ENCODE data around the gene CYCS.
"Not testable (repeated sequence)": the region's sequence is repeated elsewhere in the genome, so short reads cannot be mapped to it uniquely, and the experiment has no call there.

Gene CYCS

GRCh38 chr7:25167262-25167843, 42.3 kb upstream of the CYCS start:
- no peak for TF ChIP-seq CTCF (conservative IDR thresholded peaks at IDR 0.05; ENCODE audit: control insufficient read depth, insufficient read depth, low read depth, low read length)

GRCh38 chr7:25159983-25160596, 35.0 kb upstream of the CYCS start:
- not testable (repeated sequence) for H3K4me3 ChIP-seq (ENCODE audit: control insufficient read depth, low read depth, low read length)
- DNase-seq (ENCODE audit: low read depth) = peak; percentile 62
- peak; percentile 51 for TF ChIP-seq CTCF (conservative IDR thresholded peaks at IDR 0.05; ENCODE audit: control insufficient read depth, insufficient read depth, low read depth, low read length)

More at GRCh38 chr7:25167262-25167843, 42.3 kb upstream of the CYCS start:
- H3K4me3 ChIP-seq (ENCODE audit: control insufficient read depth, low read depth, low read length) = no peak overlapping the region
- no peak for DNase-seq (ENCODE audit: low read depth)

GRCh38 chr7:25158966-25159365, 33.9 kb upstream of the CYCS start:
- no peak overlapping the region for H3K4me3 ChIP-seq (ENCODE audit: control insufficient read depth, low read depth, low read length)
- no peak for DNase-seq (ENCODE audit: low read depth)
- no peak for TF ChIP-seq CTCF (conservative IDR thresholded peaks at IDR 0.05; ENCODE audit: control insufficient read depth, insufficient read depth, low read depth, low read length)

GRCh38 chr7:25151773-25152172, 26.7 kb upstream of the CYCS start:
- no peak for TF ChIP-seq CTCF (conservative IDR thresholded peaks at IDR 0.05; ENCODE audit: control insufficient read depth, insufficient read depth, low read depth, low read length)
- H3K4me3 ChIP-seq (ENCODE audit: control insufficient read depth, low read depth, low read length) = no peak overlapping the region
- no peak for DNase-seq (ENCODE audit: low read depth)

GRCh38 chr7:25149836-25150235, 24.8 kb upstream of the CYCS start:
- H3K4me3 ChIP-seq (ENCODE audit: control insufficient read depth, low read depth, low read length) = no peak overlapping the region
- no peak for TF ChIP-seq CTCF (conservative IDR thresholded peaks at IDR 0.05; ENCODE audit: control insufficient read depth, insufficient read depth, low read depth, low read length)
- no peak for DNase-seq (ENCODE audit: low read depth)

GRCh38 chr7:25148772-25149575, 23.9 kb upstream of the CYCS start:
- TF ChIP-seq CTCF (conservative IDR thresholded peaks at IDR 0.05; ENCODE audit: control insufficient read depth, insufficient read depth, low read depth, low read length) = no peak
- no peak overlapping the region for H3K4me3 ChIP-seq (ENCODE audit: control insufficient read depth, low read depth, low read length)
- no peak for DNase-seq (ENCODE audit: low read depth)
